Amygdala (tissue), 56 donors: ENCODE data around the gene TMEM209.
"Not testable (repeated sequence)": the region's sequence is repeated elsewhere in the genome, so short reads cannot be mapped to it uniquely, and the experiment has no call there.

Experiments used
- DNase-seq, 56 donors: peaks; one replicate each; lab custom pipeline; 2025; lab: John Stamatoyannopoulos, UW

TMEM209 gene

DNA sequence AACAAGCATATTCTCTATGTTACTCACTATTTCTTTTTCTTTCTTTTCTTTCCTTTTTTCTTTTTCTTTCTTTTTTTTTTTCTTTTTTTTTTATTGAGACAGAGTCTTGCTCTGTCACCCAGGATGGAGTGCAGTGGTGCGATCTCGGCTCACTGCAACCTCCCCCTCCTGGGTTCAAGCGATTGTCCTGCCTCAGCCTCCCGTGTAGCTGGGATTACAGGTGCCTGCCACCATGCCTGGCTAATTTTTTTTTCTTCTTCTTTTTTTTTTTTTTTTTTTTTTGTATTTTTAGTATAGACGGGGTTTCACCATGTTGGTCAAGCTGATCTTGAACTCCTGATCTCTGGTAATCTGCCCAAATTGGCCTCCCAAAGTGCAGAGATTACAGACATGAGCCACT, 59.1 kb downstream of the TMEM209 start:
- DNase-seq: not testable (repeated sequence)

DNA sequence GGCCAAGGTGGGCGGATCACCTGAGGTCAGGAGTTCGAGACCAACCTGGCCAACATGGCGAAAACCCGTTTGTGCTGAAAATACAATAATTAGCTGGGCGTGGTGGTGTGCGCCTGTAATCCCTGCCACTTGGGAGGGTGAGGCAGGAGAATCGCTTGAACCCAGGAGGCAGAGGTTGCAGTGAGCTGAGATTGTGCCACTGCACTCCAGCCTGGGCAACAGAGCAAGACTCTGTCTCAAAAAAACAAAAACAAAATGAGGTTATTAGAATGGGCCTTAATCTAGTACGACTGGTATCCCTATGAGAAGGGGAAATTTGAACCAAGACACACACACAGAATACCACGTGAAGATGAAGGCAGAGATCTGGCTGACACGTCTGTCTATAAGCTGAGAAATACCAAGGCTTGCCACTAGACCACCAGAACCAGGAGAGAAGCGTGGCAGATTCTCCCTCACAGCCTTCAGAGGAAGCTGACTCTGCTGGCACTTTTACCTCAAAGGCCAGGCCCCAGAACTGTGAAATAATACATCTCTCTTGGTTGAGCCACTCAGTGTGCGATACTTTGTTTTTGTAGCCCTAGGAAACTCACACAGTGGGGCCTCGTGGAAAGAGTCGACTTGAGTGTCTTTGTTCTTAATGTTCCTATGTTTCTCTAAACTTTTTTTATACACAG, 59.6 kb downstream of the TMEM209 start:
- no peak for DNase-seq

DNA sequence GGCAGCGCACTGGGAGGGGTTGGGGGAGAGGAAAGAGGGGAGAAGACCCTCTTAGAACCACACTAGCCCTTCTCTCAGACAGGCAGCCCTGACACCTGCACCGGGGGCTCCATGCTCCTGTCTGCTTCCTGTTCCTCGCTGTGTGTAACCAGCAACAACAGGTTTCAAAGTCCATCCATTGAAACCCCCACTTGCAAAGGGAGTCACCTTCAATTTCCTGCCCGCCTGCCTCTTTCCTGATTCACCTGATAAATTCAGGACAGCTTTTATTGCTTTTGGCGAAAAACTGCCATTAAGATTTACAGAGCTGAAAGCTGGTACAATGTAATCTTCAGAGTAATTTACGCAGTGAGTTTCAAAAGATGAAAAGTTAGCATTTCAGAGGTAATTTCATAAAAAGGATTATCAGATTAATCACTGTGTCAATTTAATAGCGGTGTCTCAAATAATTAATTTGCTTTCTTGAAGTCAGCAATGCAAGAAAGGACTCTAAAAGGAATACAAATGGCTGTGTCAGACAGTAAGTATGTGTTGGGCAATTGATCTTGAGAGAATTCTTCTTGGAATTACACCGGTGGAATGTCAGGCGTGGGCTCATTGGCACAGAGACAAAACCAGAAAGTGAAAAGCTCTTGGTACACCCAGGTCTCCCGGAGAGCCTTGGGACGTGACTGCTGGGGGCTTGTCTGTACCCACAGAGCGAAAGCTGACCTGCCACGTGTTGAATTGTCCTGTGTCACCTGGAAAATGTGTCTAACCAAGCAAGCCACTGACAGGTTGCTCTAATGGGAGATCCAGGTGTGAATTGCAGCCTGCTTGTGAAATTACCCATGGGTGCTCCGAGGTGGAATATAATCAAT, 60.7 kb downstream of the TMEM209 start:
- no peak for DNase-seq

DNA sequence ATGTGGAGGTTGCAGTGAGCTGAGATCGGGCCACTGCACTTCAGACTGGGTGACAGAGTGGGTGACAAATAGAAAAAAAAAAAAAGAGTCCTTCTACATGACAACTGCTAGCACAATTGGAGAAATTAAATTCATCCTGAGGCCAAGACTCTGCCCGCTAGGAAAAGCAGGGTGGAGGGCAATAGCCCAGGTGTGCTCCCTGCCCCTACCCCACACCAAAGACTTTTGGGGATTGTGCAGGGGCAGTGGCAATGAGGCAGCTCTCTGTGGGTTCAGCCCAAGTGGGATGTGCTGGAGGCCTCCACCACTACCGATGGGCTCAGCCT, 61.3 kb downstream of the TMEM209 start:
- no peak for DNase-seq

DNA sequence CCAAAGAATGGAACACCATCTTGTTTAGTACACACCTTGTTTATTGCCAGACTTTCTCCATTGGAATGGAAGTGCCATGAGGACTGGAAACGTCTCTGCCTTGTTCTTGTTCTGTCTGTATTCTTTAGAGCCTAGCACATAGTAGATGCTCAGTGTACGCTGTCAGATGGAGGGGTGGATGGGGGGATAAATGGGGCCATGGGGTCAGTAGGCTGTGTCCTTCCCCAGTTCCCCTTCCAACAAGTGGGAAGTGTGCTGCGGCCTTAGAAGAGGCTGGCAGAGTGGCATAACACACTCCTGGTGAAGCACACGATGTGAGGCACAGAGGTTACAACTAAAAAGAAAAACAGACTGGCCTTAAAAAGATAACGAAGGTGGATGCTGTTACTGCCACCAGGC, 61.9 kb downstream of the TMEM209 start:
- DNase-seq: no peak

DNA sequence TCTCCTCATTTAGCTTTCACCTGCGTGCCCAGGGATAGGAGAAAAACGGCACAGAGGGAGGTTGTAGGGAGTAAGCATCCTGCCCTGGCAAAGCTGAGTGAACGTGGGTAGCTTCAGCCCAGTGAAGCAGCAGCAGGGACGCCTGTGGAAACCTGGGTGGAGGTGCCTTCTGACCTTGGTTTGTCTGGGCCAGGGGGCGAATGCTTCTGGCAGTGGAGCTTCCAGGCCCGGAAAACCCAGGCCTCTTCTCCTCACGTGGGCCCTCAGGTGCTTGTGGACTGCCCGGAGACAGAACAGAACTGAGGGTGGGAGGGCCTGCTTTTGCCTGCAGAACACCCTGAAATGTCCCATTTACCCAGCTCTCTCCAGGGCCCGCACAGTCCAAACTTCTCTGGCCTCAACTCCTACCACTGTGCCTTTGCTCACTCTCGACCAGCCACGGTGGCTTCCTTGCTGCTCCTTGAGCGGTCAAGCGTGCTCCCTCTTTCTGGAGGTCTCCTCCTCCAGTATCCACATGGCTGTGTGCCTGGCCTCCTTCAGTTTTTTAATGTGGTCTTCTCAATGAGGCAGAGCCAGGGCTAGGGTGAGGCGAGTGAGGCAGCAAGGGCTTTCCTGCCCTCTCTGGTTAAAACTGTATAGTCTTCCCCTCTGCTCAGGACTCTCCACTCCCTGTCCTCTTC, 62.4 kb downstream of the TMEM209 start:
- DNase-seq: no peak

DNA sequence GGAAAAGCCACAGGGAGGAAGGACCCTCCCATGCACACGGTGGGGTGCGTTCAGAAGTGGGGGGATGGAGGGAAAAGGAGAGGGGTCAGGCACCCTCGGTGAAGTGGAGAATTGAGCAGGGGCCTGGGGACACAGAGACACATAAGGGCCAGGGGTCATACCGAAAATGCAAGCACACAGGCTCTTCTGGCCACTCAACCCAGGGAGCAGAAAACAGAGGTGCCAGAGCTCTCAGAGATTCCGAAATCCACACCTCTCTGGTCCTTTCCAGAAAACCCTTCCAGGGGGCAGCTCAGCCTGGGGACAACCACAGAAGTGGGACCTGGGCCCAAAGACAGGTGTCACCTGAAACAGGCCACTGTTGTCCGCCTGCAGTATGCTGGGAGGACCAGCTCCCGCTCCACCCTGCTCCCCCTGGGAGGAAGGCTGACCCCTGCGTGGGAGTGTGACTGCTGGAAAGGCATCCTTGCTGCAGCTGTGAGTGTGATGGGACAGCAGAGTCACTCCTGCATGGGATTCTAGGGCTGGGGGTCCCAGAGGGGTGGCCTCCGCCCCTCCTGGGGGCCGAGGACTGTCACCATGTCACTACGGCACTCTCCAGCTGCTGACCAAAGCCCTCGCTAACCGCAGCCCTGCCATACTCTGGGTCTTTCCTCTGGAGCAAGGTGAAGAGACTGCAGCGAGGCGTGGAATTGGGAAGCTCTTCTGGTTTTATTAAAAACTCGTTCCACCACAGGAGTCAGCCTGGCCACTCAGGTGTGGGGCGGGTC, 63.1 kb downstream of the TMEM209 start:
- DNase-seq: no peak

DNA sequence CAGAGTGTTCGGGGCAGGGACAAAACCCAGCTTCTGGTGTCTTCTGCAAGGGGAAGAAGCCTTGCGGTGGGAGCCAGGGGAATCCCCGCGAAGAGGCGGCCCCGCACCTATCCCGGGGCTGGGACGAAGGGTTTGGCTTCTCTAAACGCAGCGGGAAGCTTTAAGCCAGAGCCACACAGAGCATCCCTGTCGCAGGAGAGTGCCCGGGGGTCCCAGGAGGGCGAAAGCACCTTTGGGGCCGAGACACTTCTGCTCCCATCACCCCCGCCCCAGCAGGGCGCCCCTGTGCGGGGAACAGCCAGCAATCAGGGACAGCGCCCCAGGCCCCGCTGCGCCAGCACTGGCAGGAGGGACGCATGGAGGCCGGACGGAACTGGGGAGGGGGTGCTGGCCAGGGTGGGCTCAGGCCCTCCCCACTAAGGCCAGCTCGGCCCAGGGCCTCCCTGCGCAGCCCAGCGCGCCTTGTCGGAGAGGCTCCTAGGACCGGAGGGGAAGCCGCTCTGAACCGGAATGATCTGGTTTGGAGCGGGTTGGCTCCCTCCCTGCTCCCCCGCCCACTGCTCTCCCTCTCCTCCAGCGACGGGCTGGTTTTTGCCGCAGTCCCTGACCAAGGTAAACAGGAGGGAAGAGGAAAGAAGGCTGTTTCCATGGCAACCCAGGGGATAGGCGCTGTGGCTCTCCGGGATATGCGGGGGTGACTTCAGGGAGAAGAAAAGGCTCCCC, 63.9 kb downstream of the TMEM209 start:
- DNase-seq: peak in 52 of 56 donors; percentile 3 to 90 (median 64)

DNA sequence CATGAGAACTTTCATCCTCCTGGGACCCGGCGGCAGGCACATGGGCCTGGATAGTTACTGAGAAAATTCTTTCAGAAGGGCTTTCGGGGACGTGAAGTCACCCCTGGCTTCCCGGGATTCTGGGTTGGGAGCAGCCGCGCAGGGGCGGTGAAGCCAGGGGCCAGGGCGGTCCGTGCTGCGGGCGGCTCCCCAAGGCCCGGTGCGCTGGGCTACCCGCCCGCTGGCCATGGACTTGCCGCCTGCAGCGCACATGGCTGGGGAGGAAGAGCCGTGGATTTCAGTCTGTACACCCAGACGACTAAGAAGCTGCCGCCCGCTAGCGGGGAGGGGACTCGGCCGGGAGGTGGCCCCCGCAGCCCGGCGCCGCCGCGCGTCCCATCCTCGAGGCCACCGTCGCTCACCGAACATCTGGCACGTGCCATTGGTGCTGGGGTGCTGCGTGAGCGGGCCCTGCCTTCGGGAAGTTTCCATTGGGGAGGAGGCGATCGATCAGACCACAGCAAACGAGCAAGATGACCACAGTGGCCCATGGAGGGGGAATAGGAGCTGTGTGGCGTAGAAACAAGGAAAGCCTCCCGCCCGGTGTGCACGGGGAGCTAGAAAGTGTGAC, 64.5 kb downstream of the TMEM209 start:
- no peak for DNase-seq

DNA sequence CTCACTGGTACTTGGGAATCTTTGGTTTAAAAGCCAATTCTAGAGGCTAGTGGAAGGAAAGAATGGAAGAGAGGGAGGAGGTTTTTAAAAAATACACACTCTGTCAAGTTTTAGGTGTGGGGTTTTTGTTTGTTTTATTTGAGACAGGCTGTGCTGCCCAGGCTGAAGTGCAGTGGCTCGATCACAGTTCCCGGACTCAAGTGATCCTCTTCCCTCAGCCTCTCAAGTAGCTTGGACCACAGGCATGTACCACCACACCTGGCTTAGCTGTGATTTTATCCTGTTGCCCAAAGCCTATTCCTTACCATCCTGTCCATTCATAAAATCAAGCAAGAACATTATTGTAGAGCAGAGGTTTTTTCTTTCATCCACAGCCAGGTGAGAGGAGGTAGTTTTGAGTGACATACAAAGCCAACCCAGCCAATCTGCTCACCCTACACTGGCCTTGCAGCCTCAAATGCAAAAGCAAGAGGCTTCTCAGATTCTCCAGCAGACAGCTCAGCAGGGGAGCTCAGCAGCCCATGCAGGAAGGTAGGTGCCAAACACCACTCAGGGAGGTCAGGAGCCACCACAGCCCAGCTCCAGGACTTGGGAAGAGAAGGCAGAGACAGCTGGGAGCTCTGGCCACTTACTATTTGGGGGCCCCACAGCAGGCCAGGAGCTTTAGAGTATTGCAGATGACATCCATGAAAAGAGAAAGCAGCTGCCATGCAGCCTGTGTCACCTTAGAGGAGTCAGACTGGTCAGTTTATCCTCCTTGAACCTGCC, 65.8 kb downstream of the TMEM209 start:
- DNase-seq: no peak

DNA sequence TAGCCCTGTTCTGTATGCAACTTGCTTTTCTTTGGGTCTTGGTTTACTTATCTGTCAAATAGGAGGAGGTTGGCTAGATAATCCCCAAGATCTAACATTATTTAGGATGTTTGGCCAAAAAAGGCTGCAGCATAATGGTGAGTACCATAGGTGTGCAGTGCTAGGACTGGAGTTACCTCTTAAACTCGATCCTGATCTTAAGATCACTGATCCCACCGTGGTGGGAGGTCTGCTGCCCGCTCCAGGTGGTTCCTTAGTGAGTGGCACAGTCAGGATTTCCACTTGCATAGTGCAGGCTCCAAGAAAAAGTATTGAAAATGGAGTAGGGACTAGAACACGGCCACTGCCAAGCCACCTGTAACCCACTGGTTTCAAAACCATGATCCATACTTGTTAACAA, 68.0 kb downstream of the TMEM209 start:
- DNase-seq: no peak

DNA sequence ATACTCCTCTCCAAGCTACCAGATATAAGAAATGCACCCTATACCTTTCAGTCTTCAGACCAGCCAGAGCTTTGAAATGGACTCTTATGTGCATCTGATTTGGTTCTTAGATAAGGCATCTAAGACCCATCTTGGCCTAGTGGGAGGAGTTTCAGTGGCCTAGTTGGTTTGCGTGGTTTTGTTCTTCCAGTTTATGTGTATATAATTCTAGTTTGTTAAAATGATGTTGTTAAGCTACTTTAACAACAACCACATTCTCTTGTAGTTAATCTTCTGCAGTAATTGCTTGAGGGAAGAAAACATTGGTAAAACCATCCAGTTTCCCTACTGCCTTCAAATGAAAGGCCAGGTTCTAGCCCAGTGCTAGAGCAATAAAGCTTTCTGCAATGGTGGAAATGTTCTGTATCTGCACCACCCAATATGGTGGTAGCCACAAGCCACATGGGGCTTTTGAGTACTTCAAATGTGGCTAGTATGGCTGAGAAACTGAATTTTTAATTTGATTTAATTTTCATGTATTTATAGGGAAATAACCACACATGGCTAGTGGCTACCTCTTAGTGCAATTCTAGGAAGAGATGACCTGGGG, 68.5 kb downstream of the TMEM209 start:
- no peak for DNase-seq

DNA sequence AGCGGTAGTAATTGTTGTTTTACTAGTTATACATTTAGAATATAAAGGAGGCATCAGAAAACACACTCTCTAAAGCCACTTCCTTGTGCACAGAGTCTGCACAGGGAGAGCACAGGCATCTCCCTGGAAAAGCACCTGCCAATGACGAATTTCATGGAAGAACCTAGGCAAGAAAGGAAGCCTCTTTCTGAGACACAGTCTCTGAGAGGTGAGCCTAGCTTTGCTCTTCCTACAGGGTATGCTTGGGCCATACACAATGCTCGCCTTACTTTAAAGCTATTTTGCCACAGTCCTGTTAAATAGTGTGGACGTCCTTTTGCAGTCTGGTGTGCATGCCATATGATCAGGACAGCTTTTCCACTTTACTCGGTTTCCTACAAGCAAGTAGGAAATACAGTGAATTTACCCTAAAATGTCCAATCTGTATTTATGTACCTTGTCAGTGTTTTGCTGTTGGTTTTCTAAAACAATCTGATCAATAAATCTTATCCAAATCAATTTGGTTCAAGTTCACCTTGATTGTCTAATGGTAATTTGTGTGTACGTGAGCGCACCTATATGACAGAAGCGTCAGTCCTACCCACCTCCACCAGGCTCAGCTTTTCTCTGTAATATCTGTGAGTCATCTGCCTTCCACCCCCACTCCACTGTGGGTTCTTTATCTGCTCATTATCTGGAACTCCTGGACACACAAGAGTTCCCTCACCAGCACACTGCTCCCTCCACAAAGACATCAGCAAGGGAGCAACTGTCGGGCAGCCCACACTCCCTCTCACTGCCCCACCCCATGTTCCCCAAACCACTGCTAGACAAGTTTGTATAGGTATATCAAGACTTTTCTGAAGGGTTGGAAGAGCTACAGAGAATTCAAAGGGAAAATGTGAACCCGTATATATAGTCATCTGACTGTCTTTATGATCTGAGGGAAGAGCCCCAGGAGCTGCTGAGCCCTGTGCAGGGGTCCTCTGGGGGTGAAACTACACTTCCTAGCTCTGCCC, 69.7 kb downstream of the TMEM209 start:
- DNase-seq: peak in 5 of 56 donors; percentile 18 to 56 (median 25)

DNA sequence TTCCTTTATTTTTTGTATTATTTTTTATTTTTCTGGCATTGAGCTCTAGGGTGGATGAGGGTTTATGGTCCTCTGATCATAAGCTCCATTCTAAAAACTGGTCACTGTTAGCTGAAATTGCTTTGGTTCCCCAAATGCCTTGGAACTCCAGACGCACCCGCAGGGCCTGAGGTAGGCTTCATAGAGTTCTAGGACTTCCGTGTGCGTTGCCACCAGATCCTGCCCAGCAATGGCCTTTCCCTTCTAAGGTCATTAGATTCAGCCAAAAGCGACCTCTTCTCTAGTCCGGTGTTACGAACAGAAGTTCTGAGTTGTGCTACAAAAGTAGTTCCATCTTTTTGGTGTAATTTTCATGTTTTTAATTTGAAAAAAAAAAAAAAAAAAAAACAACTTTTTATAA, 70.5 kb downstream of the TMEM209 start:
- no peak for DNase-seq

DNA sequence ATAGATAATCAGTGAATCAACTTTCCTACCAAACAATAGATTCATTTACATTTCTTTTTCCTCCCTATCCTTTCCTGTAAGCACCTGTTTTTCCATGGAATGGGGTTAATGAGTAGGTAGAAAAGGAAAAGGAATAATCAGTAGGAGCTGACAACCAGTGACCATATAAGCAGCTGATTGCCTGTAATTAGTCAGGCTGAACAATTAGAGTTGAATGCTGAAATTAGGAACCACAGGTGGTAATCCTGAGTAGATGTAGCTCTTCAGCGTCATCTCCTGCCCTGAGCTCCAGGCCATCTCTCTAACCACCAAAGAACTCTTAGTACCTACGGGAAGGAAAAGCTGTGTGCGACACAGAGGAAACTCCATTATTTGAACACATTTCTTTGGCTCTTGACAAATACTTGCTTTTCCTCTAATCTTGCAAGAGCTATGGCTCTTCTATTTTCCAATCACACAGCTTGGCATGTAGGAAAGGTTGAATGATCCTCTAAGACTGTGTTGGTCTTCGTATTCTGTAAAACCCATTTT, 71.0 kb downstream of the TMEM209 start:
- no peak for DNase-seq

DNA sequence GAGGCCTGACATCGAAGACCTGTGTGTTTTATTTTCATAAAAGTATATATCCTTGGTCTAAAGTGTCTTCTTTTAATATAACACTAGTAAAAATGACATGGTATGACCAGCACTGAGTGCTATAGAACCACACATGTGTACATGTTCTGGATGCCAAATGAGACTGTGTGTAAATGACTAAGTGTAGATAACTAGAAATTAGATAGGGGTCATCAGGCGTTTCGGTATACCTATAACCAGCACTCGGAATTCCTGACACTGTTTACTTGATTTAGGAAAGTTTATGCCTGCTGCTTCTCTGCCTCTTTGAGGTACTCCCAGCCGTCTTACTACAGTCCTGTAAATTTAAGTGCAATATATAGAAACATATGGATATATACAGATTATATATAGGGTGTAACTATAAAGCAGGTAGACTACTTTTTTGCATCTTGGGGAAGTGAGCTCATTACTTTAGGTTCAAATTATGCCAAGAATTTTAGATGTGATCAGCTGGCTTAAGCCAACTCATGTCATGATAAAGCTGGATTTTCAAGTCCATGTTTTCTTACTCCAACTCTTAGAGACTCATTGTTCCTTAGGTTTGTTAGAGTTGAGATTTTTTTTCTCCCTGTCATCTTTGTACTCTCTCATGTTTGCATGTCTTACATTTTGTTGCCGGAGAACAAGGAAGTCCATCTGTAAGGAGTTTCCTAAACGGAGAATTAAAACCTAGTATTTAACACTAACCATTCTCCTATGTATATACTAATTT, 72.0 kb downstream of the TMEM209 start:
- DNase-seq: no peak
